Activated CD4-positive, alpha-beta T cell treated with anti-CD3 and anti-CD28 coated beads for 36 hours (primary cell): ENCODE data around the gene TMEM213. TPM values are rescaled to one million over a fixed set of nuclear protein-coding genes. Genes with fewer than 3 reads are reported as not detected.

ENCODE experiments used
- ATAC-seq: fragments of 200-7000 bp; cut with Tn5 transposase; one replicate; pipeline ENCODE4 v1.10.0; 2021; ENCODE audit warnings: mild to moderate bottlenecking, moderate library complexity
- CTCF ChIA-PET: fragments of 350-600 bp; sonication (Branson Sonifier 250); formaldehyde crosslinking; loops from one replicate; lab custom pipeline; 2021; ENCODE audit warnings: antibody characterized with exemption; lab: Charles Lee
- POLR2A ChIA-PET: fragments of 350-600 bp; sonication (Branson Sonifier 250); formaldehyde crosslinking; loops from one replicate; lab custom pipeline; 2021; ENCODE audit warnings: antibody characterized with exemption, inconsistent platforms; lab: Charles Lee
- DNase-seq: peaks from one replicate; pipeline ENCODE4 v3.0.0-alpha.2; 2020
- H3K27ac Mint-ChIP-seq: one replicate; pipeline ENCODE4 v1.8.0; 2021; ENCODE audit warnings: mixed read lengths
- H3K27me3 Mint-ChIP-seq: one replicate; pipeline ENCODE4 v1.8.0; 2021; ENCODE audit warnings: mixed read lengths
- H3K36me3 Mint-ChIP-seq: one replicate; pipeline ENCODE4 v1.8.0; 2021; ENCODE audit warnings: low read depth, mixed read lengths
- H3K4me1 Mint-ChIP-seq: one replicate; pipeline ENCODE4 v1.8.0; 2021; ENCODE audit warnings: mixed read lengths
- H3K4me3 Mint-ChIP-seq: one replicate; pipeline ENCODE4 v1.8.0; 2021; ENCODE audit warnings: mild to moderate bottlenecking, moderate library complexity, mixed read lengths
- H3K9me3 Mint-ChIP-seq: one replicate; pipeline ENCODE4 v1.8.0; 2021; ENCODE audit warnings: low read depth, mixed read lengths
- intact Hi-C, 2 experiments: fragments of 100-400 bp; cut with DNase I in 1 of 2; cut with micrococcal nuclease in 1 of 2; formaldehyde crosslinking; loops; one replicate each; pipeline versions ENCODE4 v1.14.2 to v1.15.1; 2022 to 2024; cut with DNase I, micrococcal nuclease
- total RNA-seq, 2 experiments: library from RNA; stranded (reverse); gene quantifications; one replicate each; pipeline ENCODE4 v1.2.3, GENCODE V29; 2021

Gene TMEM213
- total RNA-seq, 2 experiments from 2014 or later = not detected

DNA sequence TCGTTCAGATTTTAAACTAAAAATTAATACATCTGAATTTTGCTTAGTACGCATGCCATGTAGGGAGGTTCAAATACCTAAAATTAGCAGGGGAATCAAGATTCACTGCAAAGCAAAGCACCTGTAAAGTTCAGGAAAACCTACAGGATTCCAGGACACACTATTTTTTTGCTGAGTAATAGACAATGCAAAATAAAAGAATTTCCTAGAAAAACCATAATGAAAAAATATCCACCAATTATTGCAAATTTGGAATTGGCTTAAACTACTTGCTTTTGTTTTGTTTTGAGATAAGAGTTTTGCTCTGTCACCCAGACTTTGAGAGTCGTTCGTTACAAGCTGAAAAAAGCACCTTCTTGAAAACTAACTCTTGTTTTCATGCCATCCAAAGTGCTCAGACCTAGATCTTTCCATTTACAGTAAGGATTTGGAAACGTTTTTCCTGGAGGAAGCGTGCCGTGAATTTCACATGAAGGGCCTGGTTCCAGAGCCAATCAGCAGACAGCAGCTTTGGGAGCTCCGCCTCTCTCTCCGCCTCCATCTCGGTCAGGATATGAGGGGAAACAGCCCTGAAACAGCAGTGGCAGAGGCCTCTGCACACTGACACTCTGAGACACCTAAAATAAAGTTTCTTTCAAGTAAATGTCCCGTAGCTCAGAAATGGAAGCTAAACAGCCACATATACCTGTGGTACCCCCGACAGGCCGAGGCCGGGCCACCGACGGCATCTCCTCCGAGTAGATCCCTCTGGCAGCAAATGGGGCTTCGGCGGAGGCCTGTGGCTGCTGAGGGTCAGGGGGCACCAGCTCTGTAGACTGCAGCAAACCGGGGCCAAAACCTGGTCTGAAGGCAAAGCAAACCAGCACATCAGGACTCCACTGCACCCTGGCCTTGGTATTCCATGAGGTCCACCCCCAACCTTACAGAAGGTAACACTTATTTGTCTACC, 46.1 kb downstream of the TMEM213 start:
- H3K9me3 Mint-ChIP-seq = no peaks in the 10 kb centered on the region
- no peak overlapping the region for H3K27ac Mint-ChIP-seq
- no peaks in the 10 kb centered on the region for H3K36me3 Mint-ChIP-seq
- DNase-seq (no peak), ATAC-seq (no peak)
- ChIA-PET POLR2A (no interaction called here), CTCF (interaction anchor here (0.6 kb wide), 2 partner anchors 69 to 210 kb away, joined by 3 read pairs; no protein-coding TSS in a partner anchor)
- H3K4me1 Mint-ChIP-seq = no peaks in the 10 kb centered on the region
- H3K4me3 Mint-ChIP-seq = no peak overlapping the region
- peaks cover 4% of the 10 kb centered on the region for H3K27me3 Mint-ChIP-seq
- intact Hi-C loops = no loop called here

DNA sequence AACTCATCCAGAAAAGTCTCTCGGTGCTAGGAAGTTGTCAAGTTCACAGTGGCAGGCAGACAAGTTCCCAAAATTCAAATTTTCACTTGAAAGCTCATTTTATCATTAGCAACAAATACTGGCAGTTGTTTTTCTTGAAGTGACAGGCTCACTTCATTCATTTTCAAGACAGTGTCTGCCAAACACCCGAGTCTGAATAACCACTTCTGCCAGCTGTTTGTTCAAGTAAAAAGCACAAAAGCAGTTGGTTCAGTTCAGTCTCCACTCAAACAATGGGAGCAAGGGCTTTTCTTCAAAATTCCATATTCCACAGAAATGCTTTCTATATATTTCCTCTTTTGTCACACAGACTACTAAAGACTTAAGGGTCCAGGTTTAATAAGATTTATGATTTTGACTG, 47.9 kb downstream of the TMEM213 start:
- H3K4me3 Mint-ChIP-seq = no peak overlapping the region
- ChIA-PET CTCF (no interaction called here), POLR2A (no interaction called here)
- no peaks in the 10 kb centered on the region for H3K27me3 Mint-ChIP-seq
- H3K9me3 Mint-ChIP-seq = peaks cover 4% of the 10 kb centered on the region
- H3K36me3 Mint-ChIP-seq = no peaks in the 10 kb centered on the region
- intact Hi-C loops = no loop called here
- H3K27ac Mint-ChIP-seq = no peak overlapping the region
- DNase-seq (no peak), ATAC-seq (no peak)
- no peaks in the 10 kb centered on the region for H3K4me1 Mint-ChIP-seq

DNA sequence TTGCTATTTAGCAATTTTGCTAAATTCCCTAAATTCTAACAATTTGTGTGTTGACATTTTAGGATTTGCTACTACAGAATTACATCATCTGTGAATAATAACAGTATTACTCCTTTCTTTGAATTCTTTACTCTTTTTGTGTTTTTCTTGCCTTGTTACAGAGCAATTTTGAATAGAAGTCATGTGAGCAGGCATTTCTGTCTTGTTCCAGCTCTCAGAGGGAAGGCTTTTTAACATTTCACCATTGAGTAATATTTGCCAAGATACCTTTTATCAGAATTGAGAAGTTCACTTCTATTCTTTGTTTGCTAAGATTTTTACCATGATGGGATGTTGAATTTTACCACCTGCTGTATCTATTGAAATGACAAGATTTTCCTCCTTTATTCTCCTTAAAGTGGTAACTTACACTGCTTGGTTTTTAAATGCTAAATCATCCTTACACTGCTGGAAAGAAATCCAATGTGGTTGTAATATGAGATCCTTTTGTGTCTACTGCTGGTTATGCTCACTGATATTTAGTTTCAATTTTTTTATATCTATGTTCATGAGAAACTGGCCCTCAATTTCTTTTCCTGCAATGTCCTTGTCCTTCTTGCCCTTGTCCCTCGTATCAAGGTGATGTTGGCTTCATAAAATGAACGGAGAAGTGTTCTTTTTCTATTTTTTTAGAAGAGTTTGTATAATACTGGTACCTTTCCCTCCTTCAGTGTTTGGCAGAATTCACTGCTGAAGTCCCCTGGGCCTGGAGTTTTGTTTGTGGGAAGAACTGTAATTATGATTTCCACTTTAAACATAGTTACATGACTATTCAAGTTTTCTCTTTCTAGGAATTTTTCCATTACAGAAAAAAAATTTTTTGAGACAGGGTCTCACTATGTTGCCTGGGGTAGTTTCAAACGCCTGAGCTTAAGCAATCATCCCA, 50.5 kb downstream of the TMEM213 start:
- ATAC-seq (no peak), DNase-seq (no peak)
- Mint-ChIP-seq H3K9me3 (peaks cover 4% of the 10 kb centered on the region), H3K27me3 (no peaks in the 10 kb centered on the region), H3K36me3 (no peaks in the 10 kb centered on the region), H3K4me1 (peaks cover 2% of the 10 kb centered on the region), H3K4me3 (no peak overlapping the region), H3K27ac (no peak overlapping the region)
- ChIA-PET POLR2A (no interaction called here), CTCF (no interaction called here)
- intact Hi-C loops = no loop called here

DNA sequence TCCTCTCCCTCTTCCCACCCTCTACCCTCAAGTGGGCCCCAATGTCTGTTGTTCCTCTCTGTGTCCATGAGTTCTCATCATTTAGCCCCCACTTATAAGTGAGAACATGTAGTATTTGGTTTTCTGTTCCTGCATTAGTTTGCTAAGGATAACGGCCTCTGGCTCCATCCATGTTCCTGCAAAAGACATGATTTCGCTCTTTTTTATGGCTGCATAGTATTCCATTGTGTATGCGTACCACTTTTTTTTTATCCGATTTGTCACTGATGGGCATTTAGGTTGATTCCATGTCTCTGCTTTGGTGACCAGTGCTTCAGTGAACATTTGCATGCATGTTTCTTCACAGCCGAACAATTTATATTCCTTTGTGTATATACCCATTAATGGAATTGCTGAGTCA, 51.9 kb downstream of the TMEM213 start:
- ChIA-PET CTCF (no interaction called here), POLR2A (no interaction called here)
- Mint-ChIP-seq H3K36me3 (no peaks in the 10 kb centered on the region), H3K4me1 (peaks cover 10% of the 10 kb centered on the region), H3K4me3 (no peak overlapping the region), H3K27ac (no peak overlapping the region), H3K9me3 (peaks cover 4% of the 10 kb centered on the region), H3K27me3 (peaks cover 1% of the 10 kb centered on the region)
- DNase-seq (no peak), ATAC-seq (no peak)
- intact Hi-C loops = no loop called here

DNA sequence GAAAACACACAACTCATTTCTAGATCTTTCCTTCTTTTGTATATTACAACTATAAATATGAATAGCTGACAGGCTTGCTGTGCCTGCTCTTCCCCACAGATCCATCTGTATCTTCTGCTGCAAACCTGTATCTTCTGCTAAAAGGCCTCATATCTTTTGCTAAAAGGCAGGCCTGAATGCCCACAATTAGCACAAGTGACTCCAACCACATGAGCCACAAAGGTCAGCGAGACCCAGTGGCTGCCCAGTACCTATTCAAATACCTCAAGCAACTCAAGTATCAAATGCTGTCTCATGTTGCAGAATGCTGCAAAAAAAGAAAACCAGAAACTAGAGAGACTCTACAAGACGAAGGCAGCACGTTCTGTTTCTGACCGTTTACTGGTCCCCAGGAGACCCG, 54.7 kb downstream of the TMEM213 start:
- Mint-ChIP-seq H3K9me3 (peaks cover 7% of the 10 kb centered on the region), H3K36me3 (no peaks in the 10 kb centered on the region), H3K27ac (no peak overlapping the region), H3K4me3 (no peak overlapping the region), H3K27me3 (peaks cover 4% of the 10 kb centered on the region), H3K4me1 (peaks cover 10% of the 10 kb centered on the region)
- CTCF ChIA-PET = interaction anchor here (0.6 kb wide), 1 partner anchor 186 kb away, joined by 3 read pairs; no protein-coding TSS in a partner anchor
- ATAC-seq (no peak), DNase-seq (no peak)
- intact Hi-C loops = no loop called here
- POLR2A ChIA-PET = no interaction called here

DNA sequence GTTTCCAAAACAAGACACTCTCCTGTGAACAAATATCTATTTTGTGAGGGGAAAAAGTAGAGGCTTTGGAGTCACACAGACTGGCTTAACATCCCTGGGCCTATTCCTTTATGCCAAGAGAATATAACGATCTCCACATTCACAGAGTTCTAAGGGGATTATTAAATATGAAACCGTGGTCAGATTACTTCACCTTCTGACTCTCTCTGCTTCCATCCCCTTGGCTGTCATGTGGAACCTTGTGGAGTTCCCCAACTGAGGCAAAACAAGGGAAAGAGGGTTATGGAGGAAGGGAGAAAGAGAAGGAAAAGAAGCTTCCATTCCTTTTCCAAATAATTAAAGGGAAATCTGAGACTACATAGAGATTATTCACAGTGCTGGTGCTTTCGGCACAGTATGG, 55.7 kb downstream of the TMEM213 start:
- ChIA-PET CTCF (interaction anchor here (0.6 to 1.0 kb wide), 2 partner anchors 27 to 387 kb away, joined by 3 read pairs; no protein-coding TSS in a partner anchor), POLR2A (no interaction called here)
- Mint-ChIP-seq H3K36me3 (no peaks in the 10 kb centered on the region), H3K27ac (no peak overlapping the region), H3K9me3 (peaks cover 16% of the 10 kb centered on the region), H3K4me3 (no peak overlapping the region), H3K4me1 (peaks cover 10% of the 10 kb centered on the region), H3K27me3 (peaks cover 5% of the 10 kb centered on the region)
- no peak for DNase-seq
- peak; percentile 75 for ATAC-seq
- intact Hi-C loops = no loop called here

DNA sequence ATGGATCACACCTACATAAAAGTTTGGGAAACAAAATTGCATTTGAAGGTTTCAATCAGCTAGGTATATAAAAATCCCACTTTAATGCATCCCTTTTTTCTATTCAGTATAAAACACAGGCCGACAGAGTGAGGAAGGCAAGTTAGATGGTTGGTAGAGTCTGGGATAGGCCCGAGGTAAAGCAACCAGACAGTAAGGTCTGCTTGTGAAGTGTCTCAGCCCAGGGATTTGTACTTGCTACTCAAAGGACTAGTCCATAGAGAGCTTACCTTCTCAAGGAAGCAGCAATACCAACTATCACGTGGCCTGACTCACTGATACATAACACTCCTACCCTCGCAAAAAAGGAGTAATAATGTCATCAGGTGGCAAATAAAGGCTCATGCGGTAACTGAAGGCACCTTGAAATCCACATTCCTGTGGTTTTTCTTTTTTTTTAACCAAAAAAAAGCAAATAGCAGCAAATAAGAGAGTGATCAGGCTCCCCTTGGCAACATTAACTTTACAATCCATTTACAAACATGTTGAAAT, 56.4 kb downstream of the TMEM213 start:
- DNase-seq = no peak
- Mint-ChIP-seq H3K4me3 (no peak overlapping the region), H3K27ac (no peak overlapping the region), H3K4me1 (peaks cover 10% of the 10 kb centered on the region), H3K9me3 (peaks cover 16% of the 10 kb centered on the region), H3K27me3 (peaks cover 5% of the 10 kb centered on the region), H3K36me3 (no peaks in the 10 kb centered on the region)
- no peak for ATAC-seq
- POLR2A ChIA-PET = no interaction called here
- intact Hi-C loops = no loop called here
- CTCF ChIA-PET = interaction anchor here (0.6 to 1.0 kb wide), 2 partner anchors 26 to 387 kb away, joined by 3 read pairs; no protein-coding TSS in a partner anchor

DNA sequence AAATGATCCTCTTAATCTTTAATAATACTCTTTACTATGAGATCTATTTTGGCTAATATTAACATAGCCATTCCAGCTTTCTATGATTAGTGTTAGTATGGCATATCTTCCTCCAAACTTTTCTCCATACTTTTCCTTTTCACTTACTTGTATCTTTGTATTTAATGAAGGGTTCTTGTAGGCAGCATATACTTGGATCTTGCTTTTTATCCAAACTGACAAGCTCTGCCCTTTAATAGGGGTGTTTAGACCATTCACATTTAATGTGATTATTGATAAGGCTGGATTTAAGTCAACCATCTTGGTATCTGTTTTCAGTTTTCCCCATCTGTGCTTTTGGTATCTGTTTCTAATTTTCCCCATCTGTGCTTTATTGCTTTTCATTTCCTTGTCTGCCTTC, 59.9 kb downstream of the TMEM213 start:
- intact Hi-C loops = no loop called here
- peaks cover 9% of the 10 kb centered on the region for H3K27me3 Mint-ChIP-seq
- DNase-seq = no peak
- H3K36me3 Mint-ChIP-seq = no peaks in the 10 kb centered on the region
- H3K4me3 Mint-ChIP-seq = no peak overlapping the region
- no peak for ATAC-seq
- no peak overlapping the region for H3K27ac Mint-ChIP-seq
- H3K9me3 Mint-ChIP-seq = peaks cover 12% of the 10 kb centered on the region
- ChIA-PET CTCF (interaction anchor here (1.4 kb wide), 1 partner anchor 29 kb away, joined by 3 read pairs; no protein-coding TSS in a partner anchor), POLR2A (no interaction called here)
- peaks cover 10% of the 10 kb centered on the region for H3K4me1 Mint-ChIP-seq

DNA sequence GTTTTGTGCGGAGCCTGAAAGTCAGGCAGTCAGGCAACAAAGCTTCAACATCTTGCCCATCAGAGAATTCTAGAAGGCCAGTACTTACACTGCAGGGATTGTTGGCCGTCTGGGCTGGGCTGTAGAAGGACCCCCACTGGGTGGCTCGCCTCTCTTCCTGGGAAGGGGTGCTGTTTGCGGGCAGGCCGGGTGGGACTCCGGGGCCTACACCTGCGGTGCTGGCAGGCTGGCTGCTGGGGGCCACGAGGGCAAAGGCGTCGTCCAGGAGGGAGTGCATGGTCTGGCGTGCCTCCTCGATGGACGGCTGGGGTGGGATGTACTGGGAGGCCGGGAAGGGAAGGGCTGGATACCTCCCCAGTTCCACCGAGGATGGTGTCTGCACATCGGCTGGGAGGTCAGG, 63.3 kb downstream of the TMEM213 start:
- no peaks in the 10 kb centered on the region for H3K36me3 Mint-ChIP-seq
- CTCF ChIA-PET = interaction anchor here (1.2 kb wide), 1 partner anchor 9 kb away, joined by 3 read pairs; no protein-coding TSS in a partner anchor
- ATAC-seq = no peak
- H3K27me3 Mint-ChIP-seq = peaks cover 8% of the 10 kb centered on the region
- peaks cover 12% of the 10 kb centered on the region for H3K9me3 Mint-ChIP-seq
- H3K4me1 Mint-ChIP-seq = peaks cover 16% of the 10 kb centered on the region
- H3K4me3 Mint-ChIP-seq = no peak overlapping the region
- DNase-seq = no peak
- intact Hi-C loops = no loop called here
- H3K27ac Mint-ChIP-seq = no peak overlapping the region
- POLR2A ChIA-PET = no interaction called here

DNA sequence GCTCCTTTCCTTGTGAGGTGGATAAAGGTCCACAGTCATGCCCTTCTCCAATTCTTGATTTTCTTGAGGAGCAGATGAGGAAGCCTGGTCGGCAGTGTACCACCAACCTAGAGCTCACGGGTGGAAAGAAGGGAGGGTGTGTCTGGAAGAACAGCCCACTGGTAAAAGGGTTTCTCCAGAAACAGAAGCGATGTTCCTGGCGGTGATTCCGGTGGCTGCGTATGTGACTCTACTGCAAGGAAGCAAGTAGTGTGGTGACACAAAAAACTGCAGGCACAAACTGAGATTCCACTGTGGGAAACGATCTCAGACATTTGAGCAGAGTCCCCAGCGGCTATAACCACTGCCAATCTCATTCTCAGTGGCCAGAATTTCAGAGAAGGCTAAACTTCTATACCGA, 66.1 kb downstream of the TMEM213 start:
- DNase-seq (no peak), ATAC-seq (no peak)
- Mint-ChIP-seq H3K4me3 (no peak overlapping the region), H3K27ac (no peak overlapping the region), H3K4me1 (peaks cover 16% of the 10 kb centered on the region), H3K9me3 (no peaks in the 10 kb centered on the region), H3K27me3 (peaks cover 4% of the 10 kb centered on the region), H3K36me3 (no peaks in the 10 kb centered on the region)
- ChIA-PET CTCF (interaction anchor here (0.6 to 0.7 kb wide), 3 partner anchors 59 to 1027 kb away, joined by 3 to 4 read pairs (median 3); no protein-coding TSS in a partner anchor), POLR2A (no interaction called here)
- intact Hi-C loops = no loop called here

DNA sequence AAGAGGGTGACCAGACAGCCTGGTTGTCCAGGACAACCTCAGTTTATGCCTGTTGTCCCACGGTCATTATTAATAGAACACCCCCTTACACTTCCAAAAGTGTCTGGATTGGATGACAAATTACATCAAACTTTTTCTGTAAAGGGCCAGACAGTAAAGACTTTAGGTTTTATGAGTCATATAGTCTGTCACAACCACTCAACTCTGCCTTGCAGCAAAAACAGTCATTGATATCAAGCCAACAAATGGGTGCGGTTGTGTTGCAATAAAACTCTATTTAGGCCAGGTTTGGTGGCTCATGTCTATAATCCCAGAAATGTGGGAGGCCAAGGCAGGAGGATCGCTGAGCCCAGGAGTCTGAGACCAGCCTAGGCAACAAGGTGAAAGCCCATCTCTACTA, 66.9 kb downstream of the TMEM213 start:
- POLR2A ChIA-PET = no interaction called here
- H3K9me3 Mint-ChIP-seq = no peaks in the 10 kb centered on the region
- CTCF ChIA-PET = interaction anchor here (0.6 kb wide), 1 partner anchor 538 kb away, joined by 3 read pairs; no protein-coding TSS in a partner anchor
- no peaks in the 10 kb centered on the region for H3K36me3 Mint-ChIP-seq
- H3K27ac Mint-ChIP-seq = no peak overlapping the region
- intact Hi-C loops = loop anchor here in 1 of 2 experiments (5.0 kb wide), 1 partner anchor 197 kb away; no protein-coding TSS in a partner anchor
- H3K4me1 Mint-ChIP-seq = peaks cover 16% of the 10 kb centered on the region
- no peak overlapping the region for H3K4me3 Mint-ChIP-seq
- ATAC-seq (peak; percentile 76), DNase-seq (no peak)
- H3K27me3 Mint-ChIP-seq = peaks cover 1% of the 10 kb centered on the region
